ENCODE results near the gene RPA3.

RPA3 gene

DNA sequence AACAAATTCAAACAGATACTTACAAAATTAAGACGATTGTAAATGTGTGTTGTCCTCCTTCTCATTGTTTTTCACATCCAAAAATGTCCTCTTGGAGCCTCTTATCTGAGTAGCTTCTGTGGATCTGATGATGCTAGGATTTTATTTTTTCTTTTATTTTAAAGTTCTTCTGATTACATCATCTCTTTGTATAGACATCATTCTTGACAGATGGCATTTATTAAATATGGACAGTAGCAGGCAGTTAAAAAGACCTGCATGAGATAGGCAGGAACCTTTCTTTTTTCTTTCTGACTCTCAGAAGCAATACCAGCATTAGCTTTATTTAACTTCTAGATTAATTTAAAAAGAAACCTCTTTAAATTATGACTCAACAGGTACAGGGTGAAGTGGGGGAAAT lies at the start of gene RPA3:
RPA3 (minus strand) TSS at position 116 of the 400 bp plus-strand sequence. CDS start 78,189 bp downstream, outside the sequence.
- TF ChIP-seq, protein P1, sequence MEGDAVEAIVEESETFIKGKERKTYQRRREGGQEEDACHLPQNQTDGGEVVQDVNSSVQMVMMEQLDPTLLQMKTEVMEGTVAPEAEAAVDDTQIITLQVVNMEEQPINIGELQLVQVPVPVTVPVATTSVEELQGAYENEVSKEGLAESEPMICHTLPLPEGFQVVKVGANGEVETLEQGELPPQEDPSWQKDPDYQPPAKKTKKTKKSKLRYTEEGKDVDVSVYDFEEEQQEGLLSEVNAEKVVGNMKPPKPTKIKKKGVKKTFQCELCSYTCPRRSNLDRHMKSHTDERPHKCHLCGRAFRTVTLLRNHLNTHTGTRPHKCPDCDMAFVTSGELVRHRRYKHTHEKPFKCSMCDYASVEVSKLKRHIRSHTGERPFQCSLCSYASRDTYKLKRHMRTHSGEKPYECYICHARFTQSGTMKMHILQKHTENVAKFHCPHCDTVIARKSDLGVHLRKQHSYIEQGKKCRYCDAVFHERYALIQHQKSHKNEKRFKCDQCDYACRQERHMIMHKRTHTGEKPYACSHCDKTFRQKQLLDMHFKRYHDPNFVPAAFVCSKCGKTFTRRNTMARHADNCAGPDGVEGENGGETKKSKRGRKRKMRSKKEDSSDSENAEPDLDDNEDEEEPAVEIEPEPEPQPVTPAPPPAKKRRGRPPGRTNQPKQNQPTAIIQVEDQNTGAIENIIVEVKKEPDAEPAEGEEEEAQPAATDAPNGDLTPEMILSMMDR (conservative IDR thresholded peaks at IDR 0.05) = no peak
- no peak for TF ChIP-seq ZFX (IDR thresholded peaks at IDR 0.05)
- no peak within 1 kb of the TSS for H3K27ac ChIP-seq

DNA sequence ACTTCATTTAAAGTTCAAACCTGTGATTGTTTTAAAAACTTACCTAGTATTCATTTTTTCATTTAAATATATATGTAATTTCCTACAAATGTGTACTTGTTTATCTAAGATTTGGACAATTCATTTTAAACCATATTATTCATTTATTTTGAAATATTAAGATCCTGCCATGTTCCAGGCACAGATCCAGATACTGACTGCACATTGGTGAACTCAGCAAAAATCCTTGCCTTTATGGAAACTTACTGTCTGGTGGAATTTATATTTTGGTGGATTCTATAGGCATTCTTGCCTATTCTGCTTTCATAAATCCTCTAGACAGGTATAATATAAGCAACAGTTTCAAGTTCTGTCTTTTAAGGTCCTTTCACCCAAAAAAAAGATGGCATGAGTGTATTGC lies 48.3 kb upstream of the RPA3 start:
- TF ChIP-seq, protein P1 (conservative IDR thresholded peaks at IDR 0.05) = no peak
- no peak overlapping the region for H3K27ac ChIP-seq

DNA sequence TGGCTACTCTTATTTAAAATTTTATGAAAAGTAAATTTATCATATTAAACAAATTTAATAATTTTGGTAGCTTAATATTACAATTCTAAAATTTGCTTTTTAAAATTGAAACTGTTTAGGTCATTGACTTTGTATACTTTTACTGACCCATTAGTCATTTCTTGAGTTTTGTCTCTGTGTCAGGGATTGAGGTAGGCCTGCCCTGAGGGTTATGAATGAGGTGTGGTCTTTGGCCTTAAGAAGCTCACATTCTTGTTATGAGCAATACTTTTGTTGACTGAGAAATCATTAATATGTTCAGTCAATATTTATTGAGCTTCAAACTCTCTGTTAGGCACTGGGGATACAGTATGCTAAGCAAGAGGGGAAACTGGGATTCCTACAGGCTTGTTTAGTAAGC lies 47.0 kb upstream of the RPA3 start:
- TF ChIP-seq, protein P1 (conservative IDR thresholded peaks at IDR 0.05) = no peak
- no peak for TF ChIP-seq ZFX (IDR thresholded peaks at IDR 0.05)
- no peak overlapping the region for H3K27ac ChIP-seq

DNA sequence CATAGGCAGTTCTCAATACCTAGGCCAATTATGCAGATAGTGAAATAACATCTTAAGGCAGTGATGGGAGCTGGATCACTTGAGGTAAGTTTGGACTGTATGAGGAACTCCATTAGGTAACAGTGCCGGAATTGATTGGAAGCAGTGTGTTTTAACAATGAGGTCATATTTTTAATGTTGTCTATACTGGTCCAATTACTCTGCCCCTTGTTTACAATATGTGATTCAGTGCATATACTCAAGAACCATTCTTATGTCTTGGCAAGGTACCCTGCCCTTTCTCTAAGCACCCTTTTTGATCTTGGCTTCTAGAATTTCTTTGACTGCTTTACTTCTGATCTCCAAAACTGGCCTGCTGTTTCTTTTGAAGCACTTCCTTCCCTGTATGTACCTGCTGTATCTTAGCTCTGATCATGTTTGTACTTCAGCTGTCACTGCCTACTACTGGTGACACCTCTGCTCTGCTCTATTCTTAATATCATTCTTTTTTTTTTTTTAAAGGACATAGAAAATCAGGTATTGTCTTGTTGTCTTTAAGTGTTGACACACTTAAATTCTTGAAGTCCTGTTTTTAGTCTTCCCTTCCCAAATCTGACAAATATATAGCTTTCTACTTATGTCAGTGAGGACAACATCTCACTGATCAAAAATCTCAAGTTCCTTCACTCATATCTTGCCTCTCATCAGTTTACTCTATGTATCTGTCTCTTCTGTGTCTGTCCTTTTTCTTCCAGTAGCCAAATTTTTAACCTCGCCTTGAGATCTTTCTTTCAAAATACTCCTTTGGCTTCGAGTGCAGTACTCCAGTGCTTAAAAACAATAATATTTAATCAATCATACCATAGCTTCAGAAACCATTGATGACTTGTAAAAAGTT lies 46.4 kb upstream of the RPA3 start:
- no peak overlapping the region for H3K27ac ChIP-seq
- TF ChIP-seq ZFX (IDR thresholded peaks at IDR 0.05) = no peak
- TF ChIP-seq, protein P1 (conservative IDR thresholded peaks at IDR 0.05) = peak; percentile 44

DNA sequence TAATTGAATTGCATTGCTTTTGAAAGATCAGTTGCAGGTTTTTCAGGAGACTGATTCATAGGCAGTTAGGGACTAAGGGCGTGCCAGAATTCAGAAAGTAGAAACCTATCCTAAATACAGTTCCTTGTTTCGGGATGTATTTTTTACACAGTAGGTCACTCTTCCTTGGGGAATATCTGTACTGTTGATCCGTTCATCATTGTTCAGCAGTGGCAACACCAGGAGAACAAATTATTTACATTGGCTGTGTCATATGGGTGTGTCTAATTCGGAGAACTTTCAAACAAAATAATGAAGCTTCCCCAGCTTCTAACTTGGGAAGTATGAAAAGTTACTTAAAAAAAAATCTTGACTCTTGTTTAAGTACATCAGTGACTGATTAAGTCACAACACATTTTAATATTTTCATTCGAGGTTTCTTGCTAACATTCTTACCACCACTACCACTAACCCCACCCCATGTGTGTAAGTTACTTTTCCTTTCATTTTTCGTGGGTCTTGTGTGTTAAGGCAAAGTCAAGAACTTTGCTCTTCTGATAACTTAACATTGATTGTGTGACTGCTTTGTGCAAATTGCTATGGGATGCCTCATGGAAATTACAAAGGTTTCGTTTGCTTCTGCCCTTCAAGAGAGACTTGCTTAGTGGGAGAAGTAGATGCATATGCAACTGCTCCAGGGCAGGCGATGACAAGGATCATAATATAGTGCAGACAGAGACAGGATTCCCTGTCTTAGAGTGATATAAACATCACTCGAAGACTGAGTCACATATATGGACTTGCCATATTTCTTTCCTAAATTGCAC lies 43.8 kb upstream of the RPA3 start:
- TF ChIP-seq, protein P1 (conservative IDR thresholded peaks at IDR 0.05) = no peak
- TF ChIP-seq ZFX (IDR thresholded peaks at IDR 0.05) = no peak
- no peak overlapping the region for H3K27ac ChIP-seq

DNA sequence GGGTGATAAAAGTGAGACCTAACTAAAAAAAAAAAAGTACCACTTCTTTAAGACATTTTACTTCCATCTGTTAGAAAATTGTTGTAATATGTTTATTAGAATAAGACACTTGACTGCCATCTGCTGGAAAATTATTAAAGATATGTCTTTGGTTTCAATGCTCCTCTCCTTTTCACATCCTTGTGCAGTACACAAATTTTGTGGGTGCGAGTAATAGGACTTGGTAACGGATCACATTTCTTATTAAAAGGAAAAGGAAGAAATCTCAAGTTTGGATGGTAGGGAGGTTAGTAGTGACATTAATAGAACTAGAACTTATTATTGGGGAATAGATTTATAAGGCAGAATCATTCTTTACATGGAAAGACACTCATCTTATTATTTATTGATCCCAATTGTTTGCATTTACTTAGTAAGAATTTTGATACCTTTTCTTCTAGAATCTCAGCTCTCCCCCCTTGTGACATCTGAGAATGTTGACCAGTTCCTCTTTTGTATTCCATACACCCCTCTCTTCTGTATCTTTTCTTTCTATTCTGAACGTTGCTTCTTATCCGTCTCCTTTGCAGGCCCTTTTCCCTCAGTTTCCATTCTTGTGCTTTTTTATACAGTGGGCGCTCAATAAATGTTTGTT lies 43.0 kb upstream of the RPA3 start:
- no peak overlapping the region for H3K27ac ChIP-seq

More for the DNA sequence above, 43.0 kb upstream of the RPA3 start:
- TF ChIP-seq, protein P1 (conservative IDR thresholded peaks at IDR 0.05) = peak; percentile 60
- no peak for TF ChIP-seq ZFX (IDR thresholded peaks at IDR 0.05)
